Choroid plexus epithelial cell (primary cell): ENCODE results near the gene ISLR.

Experiments
- DNase-seq: peaks from one replicate; pipeline ENCODE4 v3.0.0-alpha.2; 2010; ENCODE audit warnings: low read depth
- H3K4me3 ChIP-seq: 2 replicates; pipeline ENCODE4 v1.5.1; 2011; ENCODE audit warnings: low read depth, mild to moderate bottlenecking, control low read depth, low read length, moderate library complexity
- CTCF ChIP-seq: conservative IDR thresholded peaks from 2 replicates; pipeline ENCODE4 v1.5.1; 2011; ENCODE audit warnings: low read depth, mild to moderate bottlenecking, control low read depth, inconsistent platforms, low read length, moderate library complexity

The ISLR gene

GRCh38 chr15:74173380-74174218, at the start of gene ISLR:
Gene ISLR (plus strand): TSS chr15:74173710. CDS start chr15:74174859, 1,149 bp downstream.
- H3K4me3 ChIP-seq: peak within 1 kb of the TSS; percentile 46
- peak; percentile 75 for DNase-seq

GRCh38 chr15:74124196-74124595, 49.3 kb upstream of the ISLR start:
- no peak for DNase-seq

More at GRCh38 chr15:74173380-74174218, at the start of gene ISLR:
- TF ChIP-seq CTCF: no peak

GRCh38 chr15:74124759-74125158, 48.8 kb upstream of the ISLR start:
- no peak overlapping the region for H3K4me3 ChIP-seq
- no peak for DNase-seq
- no peak for TF ChIP-seq CTCF

More at GRCh38 chr15:74124196-74124595, 49.3 kb upstream of the ISLR start:
- H3K4me3 ChIP-seq: no peak overlapping the region
- no peak for TF ChIP-seq CTCF

GRCh38 chr15:74127255-74127953, 46.1 kb upstream of the ISLR start:
- peak; percentile 86 for DNase-seq
- TF ChIP-seq CTCF: peak; percentile 95
- peak overlapping the region; percentile 51 for H3K4me3 ChIP-seq

GRCh38 chr15:74127954-74128784, 45.3 kb upstream of the ISLR start:
- H3K4me3 ChIP-seq: peak overlapping the region; percentile 51
- no peak for DNase-seq
- no peak for TF ChIP-seq CTCF

GRCh38 chr15:74128785-74129585, 44.5 kb upstream of the ISLR start:
- no peak for TF ChIP-seq CTCF
- peak overlapping the region; percentile 17 for H3K4me3 ChIP-seq
- no peak for DNase-seq
